SJCRH30 (cell line): Measurements from ENCODE around the gene CACHD1. TPM values are rescaled to one million over a fixed set of nuclear protein-coding genes. Genes with fewer than 3 reads are reported as not detected.

ENCODE experiments used
- DNase-seq, 2 experiments: peaks; one replicate each; pipeline ENCODE4 v3.0.0-alpha.2; 2015 to 2020
- H3K27ac ChIP-seq: fragments of 250-450 bp; sonication (Bioruptor Pico); 2 replicates; pipeline ENCODE4 v1.5.1; 2020; ENCODE audit warnings: mild to moderate bottlenecking, moderate library complexity
- H3K27me3 ChIP-seq: fragments of 250-450 bp; sonication (Bioruptor Pico); 2 replicates; pipeline ENCODE4 v1.5.1; 2020; ENCODE audit warnings: mild to moderate bottlenecking, moderate library complexity
- H3K36me3 ChIP-seq: fragments of 250-450 bp; sonication (Bioruptor Pico); 2 replicates; pipeline ENCODE4 v1.5.1; 2020; ENCODE audit warnings: mild to moderate bottlenecking, moderate library complexity
- H3K4me1 ChIP-seq: fragments of 250-450 bp; sonication (Bioruptor Pico); 2 replicates; pipeline ENCODE4 v1.5.1; 2020; ENCODE audit warnings: mild to moderate bottlenecking, moderate library complexity
- H3K4me3 ChIP-seq: fragments of 250-450 bp; sonication (Bioruptor Pico); 2 replicates; pipeline ENCODE4 v1.5.1; 2020; ENCODE audit warnings: mild to moderate bottlenecking, moderate library complexity
- H3K9me3 ChIP-seq: fragments of 250-450 bp; sonication (Bioruptor Pico); replicated peaks from 2 replicates; pipeline ENCODE4 v1.5.1; 2020; ENCODE audit warnings: mild to moderate bottlenecking, moderate library complexity
- total RNA-seq: library from RNA; depleted of rRNA; stranded (reverse); fragments of >200 nt; shearing (Covaris generic); gene quantifications from 2 replicates; pipeline ENCODE4 v1.2.3, GENCODE V29; 2014

Gene CACHD1
- total RNA-seq, 1 experiment from 2014 or later: 12.1 TPM

DNA sequence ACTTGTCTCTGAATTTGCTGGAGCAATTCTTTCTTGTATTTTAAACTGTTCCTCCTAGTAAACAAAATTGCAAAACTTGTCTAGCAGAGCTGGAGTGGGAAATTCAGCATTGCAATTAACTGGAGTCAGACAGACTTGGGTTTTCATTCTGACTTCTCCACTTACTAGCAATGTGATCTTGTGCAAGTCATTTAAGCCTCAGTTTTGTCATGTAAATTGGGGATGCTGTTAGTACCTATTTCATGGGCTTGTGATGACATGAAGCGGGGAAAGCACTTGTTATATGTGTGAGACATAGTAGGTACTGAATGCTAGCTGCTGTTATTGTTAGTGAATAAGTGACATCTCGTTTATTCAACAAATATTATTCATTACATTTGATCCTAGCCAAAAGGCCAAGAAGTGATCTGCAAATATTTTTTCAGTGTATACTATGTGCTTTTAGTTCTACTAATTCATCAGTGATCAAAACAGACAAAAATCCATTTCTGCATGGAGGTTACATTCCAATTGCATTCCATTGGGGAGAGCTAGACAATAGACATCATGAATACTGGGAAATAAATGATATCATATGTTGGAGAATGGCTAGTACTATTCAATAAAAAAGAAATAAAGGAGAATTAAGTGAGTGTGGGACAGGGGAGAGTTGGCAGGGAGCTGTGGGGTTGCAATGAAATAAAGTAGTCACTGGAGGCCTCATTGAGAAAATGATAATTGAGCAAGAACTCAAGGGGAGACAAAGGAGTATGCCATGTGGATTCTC is 47.1 kb downstream of the CACHD1 start:
- no peak for DNase-seq
- Histone ChIP-seq H3K4me3 (no peak overlapping the region), H3K27ac (no peak overlapping the region), H3K27me3 (no peaks in the 10 kb centered on the region), H3K9me3 (no peaks in the 10 kb centered on the region), H3K4me1 (peaks cover 23% of the 10 kb centered on the region), H3K36me3 (no peaks in the 10 kb centered on the region)

DNA sequence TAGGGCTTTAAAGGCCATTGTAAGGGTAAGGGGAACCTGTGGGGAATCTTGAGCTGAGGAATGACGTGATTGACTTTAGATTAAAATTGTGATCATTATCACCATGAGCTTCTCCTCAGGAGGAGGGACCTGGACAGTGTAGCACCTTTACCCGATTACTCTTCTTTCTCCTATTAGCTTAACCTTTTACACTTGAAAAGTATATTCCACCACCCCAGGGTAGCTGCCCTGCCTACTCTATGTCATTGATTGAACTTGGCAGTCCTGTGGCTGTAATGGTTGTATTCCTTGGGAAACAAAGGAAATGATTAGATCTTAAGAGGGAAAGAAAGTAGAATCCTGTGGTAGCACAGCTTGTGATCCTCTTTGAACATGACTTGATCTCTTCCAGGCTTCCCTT is 47.7 kb downstream of the CACHD1 start:
- Histone ChIP-seq H3K9me3 (no peaks in the 10 kb centered on the region), H3K36me3 (no peaks in the 10 kb centered on the region), H3K27me3 (no peaks in the 10 kb centered on the region), H3K27ac (no peak overlapping the region), H3K4me3 (no peak overlapping the region), H3K4me1 (peaks cover 23% of the 10 kb centered on the region)
- DNase-seq: no peak

- DNase-seq: no peak
- Histone ChIP-seq H3K27me3 (no peaks in the 10 kb centered on the region), H3K4me3 (no peak overlapping the region), H3K9me3 (no peaks in the 10 kb centered on the region), H3K27ac (no peak overlapping the region), H3K4me1 (peaks cover 17% of the 10 kb centered on the region), H3K36me3 (no peaks in the 10 kb centered on the region)
Observed at GRCh38 chr1:64518692-64519481, 49.0 kb downstream of the CACHD1 start.

GRCh38 chr1:64519901-64520300 is 50.0 kb downstream of the CACHD1 start:
- peaks cover 14% of the 10 kb centered on the region for H3K4me1 ChIP-seq
- no peak overlapping the region for H3K4me3 ChIP-seq
- H3K9me3 ChIP-seq: no peaks in the 10 kb centered on the region
- no peaks in the 10 kb centered on the region for H3K27me3 ChIP-seq
- no peaks in the 10 kb centered on the region for H3K36me3 ChIP-seq
- DNase-seq: no peak
- no peak overlapping the region for H3K27ac ChIP-seq

DNA sequence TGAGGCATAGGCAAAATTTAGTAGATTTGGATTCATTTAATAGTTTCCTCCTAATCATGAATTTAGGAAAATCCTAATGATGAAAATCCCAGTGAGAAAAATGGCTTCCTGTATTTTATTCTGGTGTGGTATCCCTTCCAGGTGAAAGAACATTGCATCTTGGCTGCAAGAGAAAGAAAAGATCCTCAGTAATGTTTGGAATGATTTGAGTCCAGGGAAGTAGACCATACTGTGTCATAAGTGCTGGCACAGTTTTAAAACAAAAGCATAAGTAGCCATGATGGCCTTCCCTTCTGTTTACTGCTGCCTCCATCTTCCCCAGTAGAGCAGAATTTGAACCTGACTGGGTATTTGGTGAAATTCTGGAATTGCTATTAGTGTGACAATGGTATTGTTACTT is 52.8 kb downstream of the CACHD1 start:
- H3K4me1 ChIP-seq: peaks cover 3% of the 10 kb centered on the region; the same call in 1 of the 2 replicates
- no peak overlapping the region for H3K4me3 ChIP-seq
- H3K27me3 ChIP-seq: no peaks in the 10 kb centered on the region
- no peak overlapping the region for H3K27ac ChIP-seq
- no peak for DNase-seq
- H3K36me3 ChIP-seq: no peaks in the 10 kb centered on the region
- no peaks in the 10 kb centered on the region for H3K9me3 ChIP-seq

DNA sequence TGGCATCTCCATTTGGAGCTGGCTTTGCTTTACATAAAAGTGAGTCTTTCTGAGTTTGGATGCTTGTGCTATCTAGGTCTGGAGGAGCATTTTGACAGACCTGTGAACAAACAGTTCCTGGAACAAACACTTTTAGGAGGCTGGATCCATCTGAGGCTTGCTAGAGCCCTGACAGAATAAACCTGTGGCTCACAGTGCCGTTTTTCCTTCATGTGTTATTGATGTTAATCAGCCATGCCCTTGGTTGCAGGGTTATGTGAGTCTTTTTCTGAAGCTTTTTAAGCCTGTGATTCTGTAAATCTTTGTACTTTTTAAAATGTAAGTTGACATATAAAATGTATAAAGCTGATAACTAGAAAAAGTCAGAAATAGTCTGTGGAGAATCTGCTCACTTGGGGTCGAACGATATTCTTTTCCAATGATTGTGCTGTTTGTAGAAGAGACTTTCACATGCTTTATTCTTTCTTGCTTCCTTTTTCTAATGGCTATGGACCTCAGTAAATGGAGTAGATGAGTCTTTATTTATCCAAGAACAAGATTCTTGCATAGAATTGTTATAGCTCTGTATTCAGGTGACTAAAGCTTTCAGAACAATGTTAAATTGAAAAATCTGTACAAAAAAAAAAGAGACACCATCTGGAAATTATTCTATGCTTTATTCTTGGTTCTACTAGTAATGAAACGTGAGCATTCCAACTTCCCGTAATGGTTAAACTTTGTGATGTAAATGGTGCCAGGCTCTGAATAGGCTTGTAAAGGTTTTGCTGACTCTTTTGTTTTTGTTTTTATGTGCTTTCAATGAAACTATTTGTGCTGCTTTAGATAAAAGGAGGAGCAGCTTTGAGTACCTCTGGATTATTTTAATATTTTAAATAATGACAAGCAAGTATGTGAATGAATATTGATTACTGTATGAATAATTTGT is 53.7 kb downstream of the CACHD1 start:
- Histone ChIP-seq H3K27ac (no peak overlapping the region), H3K4me3 (no peak overlapping the region), H3K9me3 (no peaks in the 10 kb centered on the region), H3K4me1 (peaks cover 3% of the 10 kb centered on the region; the same call in 1 of the 2 replicates), H3K36me3 (no peaks in the 10 kb centered on the region), H3K27me3 (no peaks in the 10 kb centered on the region)
- DNase-seq: no peak

DNA sequence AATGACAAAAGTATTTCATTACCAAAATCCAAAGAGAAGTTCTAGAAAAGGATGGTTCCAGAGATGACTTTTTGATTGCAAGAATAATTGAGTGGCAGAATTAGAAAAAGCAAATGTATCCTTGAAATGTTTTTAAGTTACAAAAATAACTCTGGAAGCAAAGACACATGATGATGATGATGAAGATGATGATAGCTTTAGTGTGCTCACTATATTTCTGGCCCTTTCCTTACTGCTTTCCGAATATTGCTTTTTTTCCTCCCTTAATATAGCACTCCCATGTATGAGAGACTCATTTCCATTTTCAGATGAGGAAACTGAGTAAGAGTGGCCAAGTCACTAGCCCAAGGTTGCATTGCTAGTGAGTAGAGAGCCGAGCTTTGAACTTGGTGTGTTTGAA is 54.7 kb downstream of the CACHD1 start:
- H3K36me3 ChIP-seq: no peaks in the 10 kb centered on the region
- no peak for DNase-seq
- peaks cover 3% of the 10 kb centered on the region; the same call in 1 of the 2 replicates for H3K4me1 ChIP-seq
- H3K9me3 ChIP-seq: no peaks in the 10 kb centered on the region
- no peaks in the 10 kb centered on the region for H3K27me3 ChIP-seq
- no peak overlapping the region for H3K4me3 ChIP-seq
- H3K27ac ChIP-seq: no peak overlapping the region

DNA sequence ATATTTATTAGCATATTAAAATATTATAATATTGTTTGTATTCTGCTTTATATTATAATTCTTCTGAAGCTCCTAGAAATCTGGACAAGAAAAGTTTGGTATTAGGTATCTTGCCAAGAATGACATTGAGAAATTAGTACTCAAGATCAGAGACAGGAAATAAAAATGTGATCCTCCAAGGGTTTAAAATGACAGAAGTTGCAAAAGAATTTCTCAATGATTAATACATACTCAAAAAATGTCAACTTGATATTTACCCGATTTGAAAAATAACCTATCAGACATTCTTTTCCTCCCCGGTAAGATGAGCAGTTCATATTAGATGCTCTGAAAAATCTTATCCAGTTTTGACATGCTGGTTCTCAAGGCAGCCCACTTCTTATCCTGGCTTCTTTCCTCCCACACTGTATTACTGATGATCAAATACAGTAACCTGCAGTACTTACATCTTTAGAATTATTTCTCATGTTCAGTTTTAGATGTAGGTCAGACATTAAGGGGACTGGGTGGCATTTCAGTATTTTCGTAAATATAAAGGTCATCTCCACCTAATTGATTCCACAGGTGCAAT is 55.3 kb downstream of the CACHD1 start:
- no peak overlapping the region for H3K4me3 ChIP-seq
- no peak for DNase-seq
- H3K9me3 ChIP-seq: no peaks in the 10 kb centered on the region
- no peaks in the 10 kb centered on the region for H3K4me1 ChIP-seq
- no peaks in the 10 kb centered on the region for H3K27me3 ChIP-seq
- no peak overlapping the region for H3K27ac ChIP-seq
- no peaks in the 10 kb centered on the region for H3K36me3 ChIP-seq

DNA sequence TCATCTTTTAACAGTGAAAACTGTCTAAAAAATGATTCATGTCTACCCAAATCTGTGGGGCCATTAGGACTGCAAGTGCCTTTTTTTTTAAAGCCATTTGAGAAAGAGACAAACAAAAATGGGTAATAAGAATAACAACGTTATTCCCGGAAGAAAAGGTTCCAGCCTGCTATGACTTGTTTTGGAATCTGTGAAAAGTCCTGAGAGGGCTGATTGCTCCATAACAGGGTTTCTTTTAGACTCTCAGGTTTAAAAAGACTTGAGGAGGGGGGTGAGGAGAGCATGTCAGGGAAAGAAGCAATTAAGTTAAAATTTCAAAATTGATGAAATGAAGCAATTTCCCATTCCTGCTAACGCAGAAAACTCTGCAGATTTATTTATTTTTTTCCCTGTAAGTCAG is 56.4 kb downstream of the CACHD1 start:
- no peaks in the 10 kb centered on the region for H3K9me3 ChIP-seq
- H3K4me3 ChIP-seq: no peak overlapping the region
- no peak for DNase-seq
- no peaks in the 10 kb centered on the region for H3K36me3 ChIP-seq
- H3K27ac ChIP-seq: no peak overlapping the region
- no peaks in the 10 kb centered on the region for H3K27me3 ChIP-seq
- H3K4me1 ChIP-seq: no peaks in the 10 kb centered on the region

DNA sequence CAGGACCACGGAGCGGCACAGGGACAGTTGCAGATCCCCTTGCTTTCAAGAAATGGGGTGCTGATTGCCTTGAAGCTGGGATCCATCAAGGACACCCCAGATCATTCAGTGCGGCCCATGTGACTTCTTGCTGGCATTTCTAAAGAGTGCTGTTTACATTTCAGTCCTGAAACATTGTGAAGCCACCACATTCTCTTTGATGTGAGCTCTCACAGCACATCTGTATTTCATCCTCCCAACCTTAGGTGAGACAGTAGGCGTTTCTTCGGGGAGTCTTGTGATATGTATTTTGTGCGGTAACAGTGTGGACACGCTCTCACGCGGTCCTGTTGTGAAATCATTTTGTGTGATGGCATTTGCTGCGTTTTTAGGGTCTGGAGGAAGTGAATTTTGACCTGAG is 57.2 kb downstream of the CACHD1 start:
- Histone ChIP-seq H3K9me3 (no peaks in the 10 kb centered on the region), H3K36me3 (no peaks in the 10 kb centered on the region), H3K4me3 (no peak overlapping the region), H3K27ac (no peak overlapping the region), H3K4me1 (no peaks in the 10 kb centered on the region), H3K27me3 (no peaks in the 10 kb centered on the region)
- DNase-seq: no peak

DNA sequence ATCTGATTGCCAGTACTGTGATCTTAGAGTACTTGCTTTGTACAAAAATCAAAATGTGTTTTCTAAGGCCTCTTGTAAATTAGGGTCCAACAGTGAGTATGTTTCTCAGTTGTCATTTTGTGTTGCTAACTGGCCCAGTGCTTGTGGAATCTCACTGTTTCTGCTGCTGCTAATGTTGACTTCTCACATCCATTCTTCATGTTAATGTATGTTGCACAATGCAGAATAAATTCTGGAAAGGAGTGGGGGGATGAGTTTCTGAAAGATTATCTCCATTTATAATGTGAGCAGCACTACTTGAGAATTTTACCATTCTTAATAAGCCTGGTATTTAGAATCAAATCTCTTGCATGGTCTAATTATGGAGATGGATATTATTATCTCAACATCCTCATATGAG is 57.9 kb downstream of the CACHD1 start:
- Histone ChIP-seq H3K27me3 (no peaks in the 10 kb centered on the region), H3K9me3 (no peaks in the 10 kb centered on the region), H3K27ac (no peak overlapping the region), H3K4me3 (no peak overlapping the region), H3K36me3 (no peaks in the 10 kb centered on the region), H3K4me1 (no peaks in the 10 kb centered on the region)
- DNase-seq: no peak

GRCh38 chr1:64530969-64531692 is 61.2 kb downstream of the CACHD1 start:
- Histone ChIP-seq H3K36me3 (no peaks in the 10 kb centered on the region), H3K4me1 (no peaks in the 10 kb centered on the region), H3K27me3 (no peaks in the 10 kb centered on the region), H3K4me3 (no peak overlapping the region), H3K27ac (no peak overlapping the region), H3K9me3 (no peaks in the 10 kb centered on the region)
- no peak for DNase-seq

DNA sequence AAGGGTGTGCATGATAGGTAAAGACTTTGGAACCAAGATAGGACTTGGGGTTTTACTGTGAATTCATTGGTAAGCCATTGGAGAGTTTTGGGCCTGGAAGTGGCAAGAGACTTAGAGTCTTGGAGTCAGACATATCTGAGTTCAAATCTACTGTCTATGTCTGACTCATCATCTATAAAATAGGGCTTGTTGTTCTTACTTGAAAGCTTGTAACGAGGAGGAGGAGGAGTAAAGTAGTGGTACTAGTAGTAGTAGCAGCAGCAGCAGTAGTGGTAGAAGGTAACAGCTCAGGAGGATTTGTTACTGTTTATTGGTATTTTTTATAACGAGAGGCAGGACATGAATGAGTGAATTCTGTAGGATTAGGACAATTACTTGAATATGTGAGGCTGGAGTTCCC is 62.7 kb downstream of the CACHD1 start:
- no peak for DNase-seq
- H3K4me1 ChIP-seq: no peaks in the 10 kb centered on the region
- H3K27me3 ChIP-seq: no peaks in the 10 kb centered on the region
- no peak overlapping the region for H3K27ac ChIP-seq
- no peaks in the 10 kb centered on the region for H3K9me3 ChIP-seq
- no peak overlapping the region for H3K4me3 ChIP-seq
- H3K36me3 ChIP-seq: no peaks in the 10 kb centered on the region
